Activated T-helper 17 cell treated with anti-CD3 and anti-CD28 coated beads, Interleukin-2, amount 50 U/mL, for 72 hours (primary cell): ENCODE data around the gene PYY. TPM values are rescaled to one million over a fixed set of nuclear protein-coding genes. Genes with fewer than 3 reads are reported as not detected.
"Not testable (repeated sequence)": the region's sequence is repeated elsewhere in the genome, so short reads cannot be mapped to it uniquely, and the experiment has no call there.

Experiments
- ATAC-seq: fragments of 150-1000 bp; cut with Tn5 transposase; replicated peaks from 2 replicates; pipeline ENCODE4 v1.10.0; 2021; ENCODE audit warnings: mild to moderate bottlenecking, moderate library complexity
- H3K27ac Mint-ChIP-seq: one replicate; pipeline ENCODE4 v1.8.0; 2022; ENCODE audit warnings: mixed read lengths
- H3K27me3 Mint-ChIP-seq: one replicate; pipeline ENCODE4 v1.8.0; 2022; ENCODE audit warnings: mixed read lengths
- H3K36me3 Mint-ChIP-seq: one replicate; pipeline ENCODE4 v1.8.0; 2022; ENCODE audit warnings: low read depth, mild to moderate bottlenecking, mixed read lengths
- H3K4me1 Mint-ChIP-seq: one replicate; pipeline ENCODE4 v1.8.0; 2022; ENCODE audit warnings: mixed read lengths
- H3K4me3 Mint-ChIP-seq: one replicate; pipeline ENCODE4 v1.8.0; 2022; ENCODE audit warnings: mild to moderate bottlenecking, mixed read lengths
- H3K9me3 Mint-ChIP-seq: one replicate; pipeline ENCODE4 v1.8.0; 2022; ENCODE audit warnings: mixed read lengths
- total RNA-seq, 2 donors: library from RNA; stranded (reverse); gene quantifications; one replicate each; pipeline ENCODE4 v1.2.3, GENCODE V29; 2022

PYY gene
- not detected for total RNA-seq

GRCh38 chr17:43953746-43954145 lies at the start of gene PYY:
PYY (minus strand) TSS chr17:43953940; CDS start chr17:43953483, 457 bp downstream.
- no peak within 1 kb of the TSS for H3K4me3 Mint-ChIP-seq
- H3K4me1 Mint-ChIP-seq = no peaks in the 10 kb centered on the region
- no peaks in the 10 kb centered on the region for H3K9me3 Mint-ChIP-seq
- no peak for ATAC-seq
- peaks cover 36% of the 10 kb centered on the region for H3K27me3 Mint-ChIP-seq
- no peaks in the 10 kb centered on the region for H3K36me3 Mint-ChIP-seq
- H3K27ac Mint-ChIP-seq = no peak within 1 kb of the TSS

DNA sequence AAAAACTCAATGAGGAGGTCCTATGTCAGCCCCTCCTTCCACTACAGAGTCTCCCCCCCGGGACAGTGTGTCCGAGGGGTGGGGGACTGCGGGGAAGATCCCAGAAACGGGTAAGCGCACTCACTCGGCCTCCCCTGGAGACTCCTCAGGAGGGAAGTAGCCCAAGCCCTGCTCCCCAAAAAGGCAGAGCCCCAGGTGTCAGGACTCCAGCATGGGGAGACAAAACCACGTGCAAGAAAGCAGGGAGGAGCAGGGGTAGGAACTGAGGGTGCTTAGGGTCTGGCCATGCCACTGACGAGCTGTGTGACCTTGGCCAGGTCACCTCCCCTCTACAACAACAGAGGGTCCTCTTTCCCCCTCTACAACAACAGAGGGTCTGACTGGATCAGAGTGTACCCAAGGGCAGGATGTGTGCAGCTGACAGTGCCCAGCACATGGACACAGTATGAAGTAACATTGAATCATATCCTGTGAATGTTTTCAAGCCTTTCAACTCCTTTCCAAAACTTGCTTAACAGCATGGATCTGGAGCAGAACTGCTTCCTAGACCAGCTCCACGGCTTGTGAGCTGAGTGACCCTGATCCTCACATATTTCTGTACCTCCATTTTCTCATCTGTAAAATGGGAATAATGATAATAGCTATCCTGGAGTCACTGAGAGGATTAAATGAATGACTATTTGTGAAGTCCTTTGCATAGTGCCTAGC lies 48.6 kb upstream of the PYY start:
- no peak overlapping the region for H3K27ac Mint-ChIP-seq
- no peak for ATAC-seq
- H3K27me3 Mint-ChIP-seq = peaks cover 3% of the 10 kb centered on the region
- H3K36me3 Mint-ChIP-seq = peaks cover 12% of the 10 kb centered on the region
- no peak overlapping the region for H3K4me3 Mint-ChIP-seq
- no peaks in the 10 kb centered on the region for H3K9me3 Mint-ChIP-seq
- no peaks in the 10 kb centered on the region for H3K4me1 Mint-ChIP-seq

DNA sequence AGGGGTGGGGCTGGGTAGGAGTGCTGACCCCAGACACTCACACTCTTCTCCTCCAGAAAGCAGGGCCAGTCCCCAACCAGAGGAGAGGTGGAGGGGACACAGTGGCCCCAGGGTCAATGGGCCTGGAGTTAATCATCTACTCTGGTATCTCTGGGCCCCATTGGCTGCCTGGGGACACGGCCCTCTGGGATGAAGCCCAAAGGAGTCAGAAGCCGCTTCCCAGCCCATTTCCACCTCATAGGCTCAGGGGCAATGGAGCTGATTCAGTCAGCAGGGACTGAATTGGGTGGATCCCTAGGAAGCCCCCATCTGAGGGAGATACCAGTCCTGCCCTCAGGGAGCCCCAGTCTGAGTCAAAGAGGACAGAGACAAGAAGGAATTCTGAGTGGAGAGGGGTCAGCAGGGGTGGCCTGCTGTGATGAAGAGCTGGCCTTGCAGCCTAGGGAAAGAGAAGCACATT lies 47.8 kb upstream of the PYY start:
- no peaks in the 10 kb centered on the region for H3K4me1 Mint-ChIP-seq
- H3K9me3 Mint-ChIP-seq = no peaks in the 10 kb centered on the region
- H3K27ac Mint-ChIP-seq = no peak overlapping the region
- H3K36me3 Mint-ChIP-seq = peaks cover 7% of the 10 kb centered on the region
- no peak for ATAC-seq
- no peak overlapping the region for H3K4me3 Mint-ChIP-seq
- peaks cover 3% of the 10 kb centered on the region for H3K27me3 Mint-ChIP-seq

DNA sequence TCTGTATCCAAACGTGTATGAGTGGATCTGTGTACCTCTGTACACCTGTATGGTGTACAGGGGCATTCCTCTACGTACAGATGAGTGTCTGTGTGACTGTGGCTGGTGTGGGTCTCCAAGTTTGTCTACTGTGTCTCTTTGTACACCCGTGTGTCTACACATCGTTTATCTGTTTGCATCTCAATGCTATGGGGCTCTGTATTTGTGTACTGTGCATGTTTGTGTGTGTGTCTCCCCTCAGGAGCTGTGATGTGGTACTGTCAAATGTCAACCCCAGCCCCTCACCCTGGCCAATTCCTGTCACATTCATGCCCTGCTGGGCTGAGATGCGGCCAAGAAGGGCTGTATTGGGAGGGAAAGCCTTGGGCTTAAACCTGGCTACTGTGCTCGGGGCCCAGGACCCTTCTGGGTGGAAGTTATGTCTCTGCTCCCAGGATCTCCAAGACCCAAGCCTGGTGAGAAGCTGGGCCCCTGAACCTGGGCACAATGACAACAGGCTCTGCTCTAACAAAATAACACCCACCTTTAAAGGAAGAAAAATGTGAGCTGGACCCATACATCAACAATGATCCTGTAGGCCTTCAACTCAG lies 47.2 kb upstream of the PYY start:
- Mint-ChIP-seq H3K27me3 (peaks cover under 1% of the 10 kb centered on the region), H3K4me3 (no peak overlapping the region), H3K36me3 (peaks cover 2% of the 10 kb centered on the region), H3K4me1 (no peaks in the 10 kb centered on the region), H3K9me3 (no peaks in the 10 kb centered on the region), H3K27ac (no peak overlapping the region)
- no peak for ATAC-seq

- H3K27me3 Mint-ChIP-seq = no peaks in the 10 kb centered on the region
- no peaks in the 10 kb centered on the region for H3K9me3 Mint-ChIP-seq
- H3K27ac Mint-ChIP-seq = no peak overlapping the region
- no peaks in the 10 kb centered on the region for H3K36me3 Mint-ChIP-seq
- no peak for ATAC-seq
- H3K4me3 Mint-ChIP-seq = no peak overlapping the region
- H3K4me1 Mint-ChIP-seq = no peaks in the 10 kb centered on the region
Observed at GRCh38 chr17:44000141-44000860, 46.6 kb upstream of the PYY start.

GRCh38 chr17:43999024-43999423 lies 45.3 kb upstream of the PYY start:
- H3K27ac Mint-ChIP-seq = no peak overlapping the region
- no peaks in the 10 kb centered on the region for H3K4me1 Mint-ChIP-seq
- no peaks in the 10 kb centered on the region for H3K36me3 Mint-ChIP-seq

GRCh38 chr17:43998552-43998951 lies 44.8 kb upstream of the PYY start:
- no peak overlapping the region for H3K27ac Mint-ChIP-seq
- H3K4me3 Mint-ChIP-seq = no peak overlapping the region
- peaks cover 4% of the 10 kb centered on the region for H3K27me3 Mint-ChIP-seq
- ATAC-seq = no peak
- H3K4me1 Mint-ChIP-seq = no peaks in the 10 kb centered on the region
- H3K36me3 Mint-ChIP-seq = no peaks in the 10 kb centered on the region
- H3K9me3 Mint-ChIP-seq = no peaks in the 10 kb centered on the region

More at GRCh38 chr17:43999024-43999423, 45.3 kb upstream of the PYY start:
- no peaks in the 10 kb centered on the region for H3K9me3 Mint-ChIP-seq
- H3K4me3 Mint-ChIP-seq = no peak overlapping the region
- peaks cover 3% of the 10 kb centered on the region for H3K27me3 Mint-ChIP-seq
- no peak for ATAC-seq

- H3K27ac Mint-ChIP-seq, H3K4me1 Mint-ChIP-seq, H3K4me3 Mint-ChIP-seq, H3K9me3 Mint-ChIP-seq, H3K36me3 Mint-ChIP-seq, H3K27me3 Mint-ChIP-seq, ATAC-seq: not testable (repeated sequence)
Observed at GRCh38 chr17:43997180-43997579, 43.4 kb upstream of the PYY start.

DNA sequence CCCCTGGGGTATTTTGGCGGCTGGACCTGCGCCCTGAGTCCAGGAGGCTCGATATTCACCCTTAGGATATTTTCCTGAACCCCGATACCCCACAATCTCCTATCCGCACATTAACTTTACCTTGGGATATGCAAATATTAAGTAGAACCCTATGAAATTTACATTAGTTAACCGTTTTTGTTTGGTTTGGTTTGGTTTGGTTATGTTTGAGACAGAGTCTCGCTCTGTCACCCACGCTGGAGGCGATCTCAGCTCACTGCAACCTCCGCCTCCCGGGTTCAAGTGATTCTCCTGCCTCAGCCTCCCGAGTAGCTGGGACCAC lies 41.4 kb upstream of the PYY start:
- Mint-ChIP-seq H3K4me3 (no peak overlapping the region), H3K9me3 (no peaks in the 10 kb centered on the region), H3K4me1 (no peaks in the 10 kb centered on the region), H3K27ac (no peak overlapping the region), H3K36me3 (no peaks in the 10 kb centered on the region), H3K27me3 (peaks cover 4% of the 10 kb centered on the region)
- no peak for ATAC-seq

GRCh38 chr17:43994272-43995149 lies 40.8 kb upstream of the PYY start:
- H3K9me3 Mint-ChIP-seq = no peaks in the 10 kb centered on the region
- H3K4me3 Mint-ChIP-seq = no peak overlapping the region

DNA sequence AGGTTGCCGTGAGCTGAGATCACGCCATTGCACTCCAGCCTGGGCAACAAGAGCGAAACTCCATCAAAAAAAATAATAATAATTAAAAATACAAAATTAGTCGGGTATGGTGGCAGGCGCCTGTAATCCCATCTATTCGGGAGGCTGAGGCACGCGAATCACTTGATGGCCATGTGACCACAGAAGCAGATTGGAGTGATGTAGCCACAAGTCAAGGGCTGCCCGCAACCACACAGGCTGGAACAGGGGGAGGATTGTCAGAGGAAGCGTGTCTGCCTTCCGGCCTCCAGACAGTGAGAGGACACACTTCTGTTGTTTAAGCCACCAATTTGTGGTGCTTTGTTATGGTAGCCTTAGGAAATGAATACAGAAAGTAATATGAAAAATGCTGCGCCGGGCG lies 38.9 kb upstream of the PYY start:
- Mint-ChIP-seq H3K9me3 (no peaks in the 10 kb centered on the region), H3K4me1 (no peaks in the 10 kb centered on the region), H3K36me3 (no peaks in the 10 kb centered on the region), H3K4me3 (no peak overlapping the region), H3K27me3 (peaks cover 12% of the 10 kb centered on the region), H3K27ac (no peak overlapping the region)
- ATAC-seq = no peak

More at GRCh38 chr17:43994272-43995149, 40.8 kb upstream of the PYY start:
- ATAC-seq = peak; percentile 83
- Mint-ChIP-seq H3K36me3 (no peaks in the 10 kb centered on the region), H3K27me3 (peaks cover 4% of the 10 kb centered on the region), H3K4me1 (no peaks in the 10 kb centered on the region), H3K27ac (no peak overlapping the region)

- H3K4me3 Mint-ChIP-seq = no peak overlapping the region
- no peaks in the 10 kb centered on the region for H3K4me1 Mint-ChIP-seq
- no peaks in the 10 kb centered on the region for H3K9me3 Mint-ChIP-seq
- H3K36me3 Mint-ChIP-seq = no peaks in the 10 kb centered on the region
- peaks cover 12% of the 10 kb centered on the region for H3K27me3 Mint-ChIP-seq
- no peak overlapping the region for H3K27ac Mint-ChIP-seq
- no peak for ATAC-seq
Observed at GRCh38 chr17:43988301-43988700, 34.6 kb upstream of the PYY start.

GRCh38 chr17:43987131-43988021 lies 33.6 kb upstream of the PYY start:
- Mint-ChIP-seq H3K4me1 (no peaks in the 10 kb centered on the region), H3K36me3 (no peaks in the 10 kb centered on the region), H3K9me3 (no peaks in the 10 kb centered on the region), H3K27me3 (peaks cover 18% of the 10 kb centered on the region), H3K27ac (no peak overlapping the region), H3K4me3 (no peak overlapping the region)
- no peak for ATAC-seq
